Breast epithelium (tissue), 4 donors: Measurements from ENCODE around the gene FSTL4. TPM values are rescaled to one million over a fixed set of nuclear protein-coding genes. Genes with fewer than 3 reads are reported as not detected.

Experiments used
- DNase-seq, 2 donors: peaks; one replicate each; pipeline ENCODE4 v3.0.0-alpha.2; 2019; ENCODE audit warnings: low spot score in 2 of 2
- H3K27ac ChIP-seq, 2 donors: fragments of 200-600 bp; sonication (generic) in 1 of 2; one replicate each; pipeline ENCODE4 v1.5.1; 2016 to 2019; ENCODE audit warnings: mild to moderate bottlenecking in 1 of 2
- H3K27me3 ChIP-seq, 2 donors: fragments of 200-600 bp; sonication (generic) in 1 of 2; one replicate each; pipeline versions ENCODE4 v1.5.1 to v1.6.0; 2017 to 2019; ENCODE audit warnings: control low read depth in 1 of 2, mild to moderate bottlenecking in 1 of 2
- H3K36me3 ChIP-seq: fragments of 200-600 bp; one replicate; pipeline ENCODE4 v1.5.1; 2019
- H3K4me1 ChIP-seq, 2 donors: fragments of 200-600 bp; sonication (generic); one replicate each; pipeline ENCODE4 v1.5.1; 2016 to 2019; ENCODE audit warnings: control low read depth in 1 of 2
- H3K4me3 ChIP-seq, 3 donors: fragments of 200-600 bp; sonication (generic); 1 replicate in 2 of 3; 2 replicates in 1 of 3; pipeline ENCODE4 v1.5.1; 2016 to 2019; ENCODE audit warnings: mild to moderate bottlenecking in 3 of 3, moderate library complexity in 2 of 3
- H3K9me3 ChIP-seq, 2 donors: fragments of 200-600 bp; sonication (generic) in 1 of 2; one replicate each; pipeline ENCODE4 v1.5.1; 2016 to 2019; ENCODE audit warnings: control low read depth in 1 of 2
- POLR2A ChIP-seq: fragments of 450-650 bp; IDR thresholded peaks from one replicate; pipeline ENCODE4 v1.6.1; 2016; ENCODE audit warnings: antibody characterized with exemption, mild to moderate bottlenecking, moderate library complexity
- POLR2AphosphoS5 ChIP-seq, 3 donors: sonication (generic); formaldehyde crosslinking; IDR thresholded peaks; one replicate each; pipeline ENCODE4 v1.6.1; 2017; ENCODE audit warnings: antibody characterized with exemption in 3 of 3
- intact Hi-C: fragments of 100-400 bp; cut with DNase I; formaldehyde crosslinking; loops from one replicate; pipeline ENCODE4 v1.15.1; 2023; ENCODE audit warnings: low total_unique reads
- total RNA-seq, 3 donors: library from RNA; depleted of rRNA; stranded (reverse); fragments of >200 nt; gene quantifications; one replicate each; pipeline ENCODE4 v1.1.0, GENCODE V29; 2016
- TF ChIP-seq, protein P1 (sequence below), 3 donors: fragments of 450-650 bp; IDR thresholded peaks; one replicate each; pipeline ENCODE4 v1.5.1; 2016 to 2017; ENCODE audit warnings: antibody characterized with exemption in 3 of 3, mild to moderate bottlenecking in 3 of 3, moderate library complexity in 3 of 3

Gene FSTL4
- total RNA-seq, 3 donors from 2014 or later = 0.16 to 0.98 (median 0.88) TPM

DNA sequence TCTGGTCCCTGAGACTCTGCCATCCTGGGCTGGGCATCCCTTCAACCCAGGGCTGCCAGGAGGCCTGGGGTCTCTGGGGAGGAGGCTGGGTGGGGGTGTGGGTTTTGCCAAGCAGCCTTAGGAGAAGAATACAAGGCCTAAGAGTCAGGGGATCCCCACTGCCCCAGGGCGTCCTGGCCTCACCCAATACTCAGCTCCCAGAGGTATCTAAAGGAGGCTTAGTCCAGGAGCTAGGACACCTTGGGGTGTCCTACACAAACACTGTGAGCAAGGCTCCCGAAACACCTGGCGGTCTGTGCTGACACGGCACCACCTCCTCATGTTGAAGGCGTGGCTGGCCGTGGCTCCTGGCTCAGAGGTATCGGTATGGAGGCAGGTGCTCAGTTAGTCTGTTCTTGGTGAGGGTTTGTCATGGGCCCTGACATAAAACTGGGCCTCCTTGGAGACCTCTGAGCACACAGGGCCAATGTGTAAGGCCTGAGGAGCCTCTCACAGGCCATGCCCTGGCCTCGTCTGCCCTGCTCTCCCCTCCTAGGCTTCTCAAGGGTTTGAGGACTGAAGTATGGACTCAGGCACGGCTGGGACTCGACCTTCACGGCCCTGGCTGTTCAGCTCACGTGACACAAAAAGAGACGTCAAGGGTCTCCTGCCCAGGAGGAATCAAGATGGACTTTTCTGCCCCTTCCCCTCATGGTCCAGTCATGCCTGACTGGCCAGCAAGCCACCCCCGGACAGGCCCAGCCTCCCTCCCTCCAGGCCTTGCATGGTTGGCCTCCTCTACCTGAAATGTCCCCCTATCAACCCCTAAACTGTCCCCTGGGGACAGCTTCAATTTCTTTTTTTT lies 277.3 kb downstream of the FSTL4 start:
- no peak for DNase-seq
- Histone ChIP-seq H3K4me1 (no peaks in the 10 kb centered on the region), H3K27me3 (no peaks in the 10 kb centered on the region), H3K9me3 (no peaks in the 10 kb centered on the region), H3K4me3 (no peak overlapping the region), H3K27ac (no peak overlapping the region), H3K36me3 (no peaks in the 10 kb centered on the region)
- TF ChIP-seq, protein P1, sequence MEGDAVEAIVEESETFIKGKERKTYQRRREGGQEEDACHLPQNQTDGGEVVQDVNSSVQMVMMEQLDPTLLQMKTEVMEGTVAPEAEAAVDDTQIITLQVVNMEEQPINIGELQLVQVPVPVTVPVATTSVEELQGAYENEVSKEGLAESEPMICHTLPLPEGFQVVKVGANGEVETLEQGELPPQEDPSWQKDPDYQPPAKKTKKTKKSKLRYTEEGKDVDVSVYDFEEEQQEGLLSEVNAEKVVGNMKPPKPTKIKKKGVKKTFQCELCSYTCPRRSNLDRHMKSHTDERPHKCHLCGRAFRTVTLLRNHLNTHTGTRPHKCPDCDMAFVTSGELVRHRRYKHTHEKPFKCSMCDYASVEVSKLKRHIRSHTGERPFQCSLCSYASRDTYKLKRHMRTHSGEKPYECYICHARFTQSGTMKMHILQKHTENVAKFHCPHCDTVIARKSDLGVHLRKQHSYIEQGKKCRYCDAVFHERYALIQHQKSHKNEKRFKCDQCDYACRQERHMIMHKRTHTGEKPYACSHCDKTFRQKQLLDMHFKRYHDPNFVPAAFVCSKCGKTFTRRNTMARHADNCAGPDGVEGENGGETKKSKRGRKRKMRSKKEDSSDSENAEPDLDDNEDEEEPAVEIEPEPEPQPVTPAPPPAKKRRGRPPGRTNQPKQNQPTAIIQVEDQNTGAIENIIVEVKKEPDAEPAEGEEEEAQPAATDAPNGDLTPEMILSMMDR (IDR thresholded peaks at IDR 0.05) = no peak
- intact Hi-C loops = no loop called here

DNA sequence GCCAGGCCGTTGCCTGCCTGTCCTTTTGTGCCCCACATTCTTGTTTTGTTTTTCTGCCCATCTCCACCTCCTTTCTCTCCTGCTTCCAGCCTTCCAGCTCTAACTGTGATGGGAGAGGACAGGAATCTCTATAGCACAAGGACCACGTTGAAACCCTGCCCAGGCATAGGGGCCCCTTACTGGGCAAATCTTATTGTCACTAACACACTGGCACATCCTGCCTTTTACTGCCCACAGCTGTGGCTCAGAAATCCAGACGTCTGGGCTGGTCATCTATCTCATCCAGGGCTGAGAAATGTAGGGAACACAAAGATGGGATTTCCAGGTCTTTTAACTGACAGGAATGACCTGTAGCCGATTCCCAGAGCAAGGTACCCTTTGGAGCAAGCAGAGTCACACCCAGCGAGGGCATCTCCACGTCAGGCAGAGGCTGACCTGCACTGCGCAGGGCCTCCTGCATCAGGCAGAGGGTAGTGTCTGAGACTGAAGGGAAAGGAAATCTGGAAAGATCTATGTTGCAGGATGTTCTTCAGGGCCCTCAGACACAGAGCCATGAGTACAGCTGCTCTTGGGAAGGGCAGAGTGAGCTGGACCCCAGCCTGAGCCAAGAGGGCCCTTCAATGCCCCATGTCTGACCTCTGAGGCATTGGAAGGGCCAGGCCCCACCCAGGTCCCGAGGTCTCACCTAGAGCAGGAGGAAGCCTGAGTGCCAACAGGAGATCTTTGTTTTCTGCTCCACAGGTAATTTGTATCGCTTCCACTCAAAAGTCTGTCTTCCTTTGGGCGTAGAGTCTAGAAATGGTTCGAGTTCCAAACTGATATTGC lies 278.8 kb downstream of the FSTL4 start:
- TF ChIP-seq, protein P1 (IDR thresholded peaks at IDR 0.05) = no peak
- no peak for TF ChIP-seq POLR2AphosphoS5 (IDR thresholded peaks at IDR 0.05)
- no peak for TF ChIP-seq POLR2A
- no peak overlapping the region for H3K27ac ChIP-seq
- H3K4me3 ChIP-seq = no peak overlapping the region
- no peaks in the 10 kb centered on the region for H3K4me1 ChIP-seq
- no peak for DNase-seq
- H3K27me3 ChIP-seq = no peaks in the 10 kb centered on the region
- H3K36me3 ChIP-seq = no peaks in the 10 kb centered on the region
- H3K9me3 ChIP-seq = no peaks in the 10 kb centered on the region
- intact Hi-C loops = no loop called here

DNA sequence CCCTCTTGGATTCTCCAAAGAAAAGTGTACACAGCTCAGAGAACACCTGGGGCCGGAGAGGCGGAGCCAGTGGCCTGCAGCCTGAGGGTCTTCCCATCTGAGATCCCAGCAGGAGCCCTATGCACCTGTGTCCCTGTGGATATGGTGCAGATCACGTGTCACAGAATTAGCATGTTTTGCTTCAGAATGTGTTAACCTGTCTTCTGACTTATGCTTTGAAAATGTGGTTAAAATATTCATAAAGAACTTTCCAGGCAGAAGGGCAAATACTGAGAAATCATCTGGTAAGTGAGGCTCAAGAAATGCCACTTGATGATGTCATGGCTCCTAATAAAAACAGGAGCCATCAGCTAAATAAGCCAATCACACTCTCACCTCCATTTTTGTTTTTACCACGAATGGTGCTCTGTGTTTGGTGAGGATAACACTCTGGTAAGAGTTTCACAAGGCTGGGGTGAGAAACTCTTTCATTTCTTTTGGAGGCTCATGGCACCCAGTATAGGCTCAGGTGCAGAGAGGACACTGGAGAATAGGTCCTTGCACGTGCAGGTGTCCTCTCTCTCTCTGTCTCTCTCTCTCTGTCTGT lies 279.8 kb downstream of the FSTL4 start:
- Histone ChIP-seq H3K27ac (no peak overlapping the region), H3K4me3 (no peak overlapping the region), H3K27me3 (no peaks in the 10 kb centered on the region), H3K4me1 (no peaks in the 10 kb centered on the region), H3K36me3 (no peaks in the 10 kb centered on the region), H3K9me3 (no peaks in the 10 kb centered on the region)
- no peak for TF ChIP-seq POLR2AphosphoS5 (IDR thresholded peaks at IDR 0.05)
- TF ChIP-seq, protein P1 (IDR thresholded peaks at IDR 0.05) = no peak
- intact Hi-C loops = no loop called here
- no peak for DNase-seq

DNA sequence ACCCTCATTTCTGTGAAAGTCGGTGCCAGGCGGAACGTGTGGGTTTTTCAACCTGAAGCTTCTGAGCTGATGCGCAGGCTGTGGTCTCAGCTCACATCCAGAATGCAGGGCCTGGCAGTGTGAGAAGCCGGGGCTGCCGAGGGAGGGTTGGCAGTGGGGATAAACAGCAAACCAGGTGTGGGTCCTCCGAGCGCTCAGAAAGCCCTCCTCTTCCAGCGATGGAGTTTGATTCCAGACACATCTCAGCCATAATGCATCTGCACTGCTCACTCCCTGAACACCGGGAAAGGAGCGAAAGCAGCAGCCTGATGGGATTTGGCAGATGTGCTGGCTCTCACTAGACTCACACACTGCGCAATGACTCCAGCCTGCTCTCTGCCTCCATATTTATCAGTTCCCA lies 280.4 kb downstream of the FSTL4 start:
- TF ChIP-seq, protein P1 (IDR thresholded peaks at IDR 0.05) = no peak
- no peak for TF ChIP-seq POLR2A
- TF ChIP-seq POLR2AphosphoS5 (IDR thresholded peaks at IDR 0.05) = no peak
- H3K27me3 ChIP-seq = no peaks in the 10 kb centered on the region
- H3K36me3 ChIP-seq = no peaks in the 10 kb centered on the region
- no peaks in the 10 kb centered on the region for H3K4me1 ChIP-seq
- H3K4me3 ChIP-seq = no peak overlapping the region
- H3K9me3 ChIP-seq = no peaks in the 10 kb centered on the region
- intact Hi-C loops = no loop called here
- DNase-seq = no peak
- no peak overlapping the region for H3K27ac ChIP-seq

DNA sequence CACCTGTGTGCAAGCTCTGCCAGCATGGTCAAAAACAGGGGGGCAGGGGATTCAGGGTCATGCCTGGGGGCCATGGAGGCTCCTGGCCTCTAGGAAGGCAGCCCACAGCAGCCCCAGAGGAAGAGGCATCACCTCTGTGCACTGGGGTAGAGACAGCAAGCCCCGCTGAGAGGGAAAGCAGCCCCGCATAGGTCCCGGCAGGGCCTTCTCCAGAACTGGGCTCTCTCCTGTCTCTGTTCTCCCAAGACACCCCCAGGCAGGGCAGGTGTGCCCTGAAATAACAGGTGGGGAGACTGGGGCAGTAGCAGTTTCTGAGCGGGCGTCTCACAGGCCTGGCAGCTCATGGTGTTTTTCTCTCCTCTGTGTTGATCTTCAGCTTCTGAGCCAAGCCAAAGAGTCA lies 281.4 kb downstream of the FSTL4 start:
- intact Hi-C loops = no loop called here
- H3K4me3 ChIP-seq = no peak overlapping the region
- H3K36me3 ChIP-seq = no peaks in the 10 kb centered on the region
- H3K27me3 ChIP-seq = no peaks in the 10 kb centered on the region
- no peak for DNase-seq
- H3K9me3 ChIP-seq = no peaks in the 10 kb centered on the region
- TF ChIP-seq POLR2A (no peak), POLR2AphosphoS5 (IDR thresholded peaks at IDR 0.05) (no peak)
- TF ChIP-seq, protein P1 (IDR thresholded peaks at IDR 0.05) = no peak
- no peaks in the 10 kb centered on the region for H3K4me1 ChIP-seq
- no peak overlapping the region for H3K27ac ChIP-seq
